Measurements from ENCODE around the gene KRTAP10-9.

GRCh38 chr21:44606495-44606894 lies 20.4 kb upstream of the KRTAP10-9 start:
- TF ChIP-seq, protein P1, sequence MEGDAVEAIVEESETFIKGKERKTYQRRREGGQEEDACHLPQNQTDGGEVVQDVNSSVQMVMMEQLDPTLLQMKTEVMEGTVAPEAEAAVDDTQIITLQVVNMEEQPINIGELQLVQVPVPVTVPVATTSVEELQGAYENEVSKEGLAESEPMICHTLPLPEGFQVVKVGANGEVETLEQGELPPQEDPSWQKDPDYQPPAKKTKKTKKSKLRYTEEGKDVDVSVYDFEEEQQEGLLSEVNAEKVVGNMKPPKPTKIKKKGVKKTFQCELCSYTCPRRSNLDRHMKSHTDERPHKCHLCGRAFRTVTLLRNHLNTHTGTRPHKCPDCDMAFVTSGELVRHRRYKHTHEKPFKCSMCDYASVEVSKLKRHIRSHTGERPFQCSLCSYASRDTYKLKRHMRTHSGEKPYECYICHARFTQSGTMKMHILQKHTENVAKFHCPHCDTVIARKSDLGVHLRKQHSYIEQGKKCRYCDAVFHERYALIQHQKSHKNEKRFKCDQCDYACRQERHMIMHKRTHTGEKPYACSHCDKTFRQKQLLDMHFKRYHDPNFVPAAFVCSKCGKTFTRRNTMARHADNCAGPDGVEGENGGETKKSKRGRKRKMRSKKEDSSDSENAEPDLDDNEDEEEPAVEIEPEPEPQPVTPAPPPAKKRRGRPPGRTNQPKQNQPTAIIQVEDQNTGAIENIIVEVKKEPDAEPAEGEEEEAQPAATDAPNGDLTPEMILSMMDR (IDR thresholded peaks at IDR 0.05): no peak
- no peak for TF ChIP-seq POLR2A (IDR thresholded peaks at IDR 0.05)
